GM12892 (cell line): ENCODE results near the gene CSH1.

Experiments used
- POLR2A ChIP-seq: IDR thresholded peaks from 2 replicates; pipeline ENCODE4 v1.6.1; 2011; ENCODE audit warnings: low read depth, low read length, control low read depth
- POLR2AphosphoS5 ChIP-seq: IDR thresholded peaks from 2 replicates; pipeline ENCODE4 v1.6.1; 2011; ENCODE audit warnings: low read depth, low read length, control low read depth

GRCh38 chr17:63943745-63944144 lies 47.4 kb upstream of the CSH1 start:
- TF ChIP-seq POLR2A (no peak), POLR2AphosphoS5 (no peak)
